SK-N-SH treated with all-trans-retinoic acid at 6 μM for 48 hours (cell line): ENCODE measurements around the gene DNAH5.

ENCODE experiments used
- CREB5 ChIP-seq: fragments of 250-450 bp; sonication (Bioruptor Pico); IDR thresholded peaks from 2 replicates; pipeline ENCODE4 v1.5.1; 2020; ENCODE audit warnings: low read depth, mild to moderate bottlenecking, moderate library complexity
- CSRNP3 ChIP-seq: fragments of 250-450 bp; sonication (Bioruptor Pico); IDR thresholded peaks from 2 replicates; pipeline ENCODE4 v1.5.1; 2021; ENCODE audit warnings: mild to moderate bottlenecking, moderate library complexity

GRCh38 chr5:13957032-13957645 is 12.7 kb upstream of the DNAH5 start:
- TF ChIP-seq CSRNP3: no peak
- no peak for TF ChIP-seq CREB5
